GM12878 (cell line): ENCODE data around the gene UBAC2. TPM values are rescaled to one million over a fixed set of nuclear protein-coding genes. Genes with fewer than 3 reads are reported as not detected.

Source experiments
- BHLHE40 ChIP-seq, 2 experiments: fragments of 450-650 bp in 1 of 2; IDR thresholded peaks; 2 replicates each; pipeline ENCODE4 v1.6.1; 2011 to 2017; ENCODE audit warnings: low read depth in 2 of 2, borderline replicate concordance in 1 of 2, improper control_type of control experiment in 1 of 2, low read length in 1 of 2, mild to moderate bottlenecking in 1 of 2
- CUX1 ChIP-seq: IDR thresholded peaks from 2 replicates; pipeline ENCODE4 v1.6.1; 2012; ENCODE audit warnings: improper control_type of control experiment, low read depth, low read length; ENCODE audit not compliant: insufficient replicate concordance
- ELK1 ChIP-seq: IDR thresholded peaks from 2 replicates; pipeline ENCODE4 v1.6.1; 2012; ENCODE audit warnings: low read depth, low read length, improper control_type of control experiment
- FOS ChIP-seq: IDR thresholded peaks from 3 replicates; pipeline ENCODE4 v1.6.1; 2011; ENCODE audit warnings: borderline replicate concordance; ENCODE audit not compliant: insufficient read length; ENCODE audit errors: extremely low read depth
- GATAD2B ChIP-seq: fragments of 450-650 bp; conservative IDR thresholded peaks from 2 replicates; pipeline ENCODE4 v1.6.1; 2017; ENCODE audit warnings: low read depth, mild to moderate bottlenecking, moderate library complexity
- HDAC2 ChIP-seq: fragments of 200-600 bp; sonication (generic); IDR thresholded peaks from 2 replicates; pipeline ENCODE4 v1.6.1; 2017
- HDGF ChIP-seq: fragments of 450-650 bp; IDR thresholded peaks from 2 replicates; pipeline ENCODE4 v1.6.1; 2016; ENCODE audit warnings: antibody characterized with exemption
- IRF4 ChIP-seq: IDR thresholded peaks from 2 replicates; pipeline ENCODE4 v1.6.1; 2011; ENCODE audit warnings: low read depth, low read length
- KDM1A ChIP-seq: fragments of 200-600 bp; sonication (generic); IDR thresholded peaks from 2 replicates; pipeline ENCODE4 v1.6.1; 2016; ENCODE audit warnings: borderline replicate concordance
- MEF2A ChIP-seq: IDR thresholded peaks from 2 replicates; pipeline ENCODE4 v1.6.1; 2011; ENCODE audit warnings: low read depth, mild to moderate bottlenecking, low read length, moderate library complexity; ENCODE audit not compliant: insufficient read depth
- RAD21 ChIP-seq: IDR thresholded peaks from 2 replicates; pipeline ENCODE4 v1.6.1; 2011; ENCODE audit warnings: mild to moderate bottlenecking, low read depth, low read length, moderate library complexity; ENCODE audit not compliant: insufficient read depth
- RBBP5 ChIP-seq: fragments of 200-600 bp; sonication (generic); conservative IDR thresholded peaks from 2 replicates; pipeline ENCODE4 v1.6.1; 2016
- RELA ChIP-seq: fragments of 450-650 bp; IDR thresholded peaks from 2 replicates; pipeline ENCODE4 v1.8.0; 2014; ENCODE audit warnings: borderline replicate concordance; ENCODE audit not compliant: partially characterized antibody
- STAT1 ChIP-seq: fragments of 450-650 bp; conservative IDR thresholded peaks from 2 replicates; pipeline ENCODE4 v1.6.1; 2014; ENCODE audit warnings: antibody characterized with exemption, mild to moderate bottlenecking
- STAT3 ChIP-seq: IDR thresholded peaks from 2 replicates; pipeline ENCODE4 v1.6.1; 2011; ENCODE audit warnings: low read depth, low read length, improper control_type of control experiment
- SUPT20H ChIP-seq: IDR thresholded peaks from 2 replicates; pipeline ENCODE4 v1.6.1; 2011; ENCODE audit warnings: low read depth, mild to moderate bottlenecking, low read length, moderate library complexity, borderline replicate concordance; ENCODE audit not compliant: control insufficient read depth
- TCF3 ChIP-seq: IDR thresholded peaks from 2 replicates; pipeline ENCODE4 v1.6.1; 2012; ENCODE audit warnings: low read depth, mild to moderate bottlenecking, low read length, borderline replicate concordance; ENCODE audit not compliant: insufficient read depth
- TCF7 ChIP-seq: IDR thresholded peaks from 2 replicates; pipeline ENCODE4 v1.6.1; 2014; ENCODE audit warnings: antibody characterized with exemption, borderline replicate concordance
- ZBED1 ChIP-seq: IDR thresholded peaks from 2 replicates; pipeline ENCODE4 v1.6.1; 2016; ENCODE audit warnings: borderline replicate concordance
- ZNF274 ChIP-seq: IDR thresholded peaks from one replicate; pipeline ENCODE4 v1.8.0; 2011; ENCODE audit not compliant: insufficient read length, insufficient read depth
- ZSCAN29 ChIP-seq: fragments of 450-650 bp; IDR thresholded peaks from 2 replicates; pipeline ENCODE4 v1.6.1; 2017; ENCODE audit warnings: mild to moderate bottlenecking, moderate library complexity
- polyA plus RNA-seq, 11 experiments: library from polyadenylated mRNA; depleted of rRNA in 4 of 11; unstranded in 6 of 11; stranded (reverse) in 5 of 11; fragments of >200 nt; fragmentation: Nextera tagmentation in 4 of 11; fragmentation: Illumina TruSeq in 1 of 11; extraction: Ambion mirVana in 4 of 11; extraction: Trizol in 1 of 11; gene quantifications; 1 replicate in 1 of 11; 2 replicates in 10 of 11; pipeline versions ENCODE4 v1.2.1 to v1.2.3, GENCODE V29; 2011 to 2016; ENCODE audit warnings: inconsistent platforms in 2 of 11, missing spikeins in 2 of 11, low read depth in 1 of 11
- total RNA-seq, 4 experiments: library from RNA; depleted of rRNA in 3 of 4; stranded (reverse); fragments of >200 nt in 3 of 4; fragmentation: Illumina TruSeq in 1 of 4; extraction: Trizol in 1 of 4; gene quantifications; 2 replicates each; pipeline versions ENCODE4 v1.2.1 to v1.2.3, GENCODE V29; 2013 to 2021
- TF ChIP-seq, protein P1 (sequence below): IDR thresholded peaks from 2 replicates; pipeline ENCODE4 v1.6.1; 2012; ENCODE audit warnings: low read depth, low read length, improper control_type of control experiment
- TF ChIP-seq, protein P2 (sequence below): fragments of 450-650 bp; IDR thresholded peaks from 2 replicates; pipeline ENCODE4 v1.6.1; 2016; ENCODE audit warnings: mild to moderate bottlenecking

UBAC2 gene
- total and polyA plus RNA-seq, 10 of the 15 experiments (the other 5 are each of a cell fraction or from before 2014, with no cell fraction given): 3.0 to 54.6 (median 17.4) TPM

DNA sequence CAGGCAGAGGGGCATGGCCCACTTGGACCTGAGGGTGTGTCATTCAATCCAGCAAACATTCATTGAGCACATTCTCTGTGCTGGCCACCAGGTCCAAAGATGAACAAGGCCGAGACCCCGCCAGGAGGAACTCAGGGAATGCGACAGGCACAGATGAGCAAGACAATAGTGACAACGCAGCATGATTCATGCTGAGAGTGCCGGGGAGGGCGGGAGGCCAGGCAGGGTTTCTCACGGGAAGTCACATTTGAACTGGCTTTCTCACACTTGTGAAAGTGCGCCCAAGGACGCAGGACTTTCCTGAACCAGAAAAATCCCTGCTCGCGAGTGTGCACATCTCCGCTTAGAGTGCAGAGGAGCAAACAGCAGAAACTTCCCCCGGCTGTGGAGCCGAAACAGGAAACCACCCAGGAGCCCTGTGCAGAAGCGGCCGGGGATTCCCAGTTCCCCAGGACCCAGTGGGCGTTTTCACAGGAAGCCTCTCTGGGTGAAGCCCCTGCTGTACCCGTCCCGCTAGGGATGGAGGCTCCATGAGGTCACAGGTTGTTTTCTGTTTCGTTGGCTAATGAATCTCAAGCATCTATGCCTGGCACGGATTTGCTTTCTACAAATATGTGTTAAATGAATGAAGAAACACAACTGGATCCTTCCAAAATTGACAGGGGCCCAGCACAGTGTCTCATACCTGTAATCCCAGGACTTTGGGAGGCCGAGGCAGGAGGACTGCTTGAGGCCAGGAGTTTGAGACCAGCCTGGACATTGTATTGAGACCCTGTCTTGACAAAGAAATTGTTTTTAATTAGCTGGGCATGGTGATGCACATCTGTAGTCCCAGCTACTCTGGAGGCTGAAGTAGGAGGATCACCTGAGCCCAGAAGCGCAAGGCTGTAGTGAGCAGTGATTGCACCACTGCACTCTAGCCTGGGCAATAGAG lies 232.2 kb downstream of the UBAC2 start (continued):
- TF ChIP-seq TCF3 (no peak; the same call in 1 of the 2 replicates), ELK1 (no peak), STAT3 (peak; percentile 74; the same call in 1 of the 2 replicates), SUPT20H (no peak), BHLHE40 (IDR thresholded peaks at IDR 0.05; ENCODE audit: borderline replicate concordance in 1 of 2, low read depth in 2 of 2, low read length in 1 of 2) (peak; percentile 88 to 92), CUX1 (peak; percentile 94), IRF4 (peak; percentile 76), FOS (no peak), ZNF274 (no peak), RBBP5 (no peak), ZBED1 (peak; percentile 64; the same call in 1 of the 2 replicates), KDM1A (no peak), HDGF (no peak), STAT1 (no peak), RELA (peak; percentile 98), MEF2A (peak; percentile 86), HDAC2 (0 out of 2 replicates have a peak, but pooled peaks have one; percentile 73), GATAD2B (peak; percentile 100), TCF7 (peak; percentile 79; the same call in 1 of the 2 replicates), RAD21 (0 out of 2 replicates have a peak, but pooled peaks have one; percentile 28), ZSCAN29 (no peak)
- TF ChIP-seq, protein P1, sequence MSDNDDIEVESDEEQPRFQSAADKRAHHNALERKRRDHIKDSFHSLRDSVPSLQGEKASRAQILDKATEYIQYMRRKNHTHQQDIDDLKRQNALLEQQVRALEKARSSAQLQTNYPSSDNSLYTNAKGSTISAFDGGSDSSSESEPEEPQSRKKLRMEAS: peak; percentile 55; the same call in 1 of the 2 replicates
- TF ChIP-seq, protein P2, sequence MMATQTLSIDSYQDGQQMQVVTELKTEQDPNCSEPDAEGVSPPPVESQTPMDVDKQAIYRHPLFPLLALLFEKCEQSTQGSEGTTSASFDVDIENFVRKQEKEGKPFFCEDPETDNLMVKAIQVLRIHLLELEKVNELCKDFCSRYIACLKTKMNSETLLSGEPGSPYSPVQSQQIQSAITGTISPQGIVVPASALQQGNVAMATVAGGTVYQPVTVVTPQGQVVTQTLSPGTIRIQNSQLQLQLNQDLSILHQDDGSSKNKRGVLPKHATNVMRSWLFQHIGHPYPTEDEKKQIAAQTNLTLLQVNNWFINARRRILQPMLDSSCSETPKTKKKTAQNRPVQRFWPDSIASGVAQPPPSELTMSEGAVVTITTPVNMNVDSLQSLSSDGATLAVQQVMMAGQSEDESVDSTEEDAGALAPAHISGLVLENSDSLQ: no peak
